ENCODE data around the gene KIF18B. TPM values are rescaled to one million over a fixed set of nuclear protein-coding genes. Genes with fewer than 3 reads are reported as not detected.

Gene KIF18B
- total and polyA plus RNA-seq, 2 donors (not counting 3 experiments of a cell fraction or from before 2014, with no cell fraction given), result 24.5 to 50.3 TPM

- TF ChIP-seq POLR2A (IDR thresholded peaks at IDR 0.05; ENCODE audit: low read depth, low read length) (no peak), EZH2 (IDR thresholded peaks at IDR 0.05; ENCODE audit: borderline replicate concordance, low read depth, low read length, severe bottlenecking) (no peak), CTCF (IDR thresholded peaks at IDR 0.05; ENCODE audit: extremely low read depth in 1 of 2, insufficient read depth in 1 of 2, low read depth in 1 of 2, low read length in 2 of 2) (no peak), FOS (IDR thresholded peaks at IDR 0.05; ENCODE audit: borderline replicate concordance, insufficient read depth, low read length) (no peak), MYC (IDR thresholded peaks at IDR 0.05; ENCODE audit: low read depth, low read length) (no peak), POLR2AphosphoS5 (IDR thresholded peaks at IDR 0.05; ENCODE audit: insufficient read depth, low read depth, low read length) (no peak), MAX (IDR thresholded peaks at IDR 0.05; ENCODE audit: insufficient read depth, insufficient read length) (no peak), GATA2 (IDR thresholded peaks at IDR 0.05; ENCODE audit: insufficient read depth, insufficient read length, low read depth, low read length) (no peak), JUN (IDR thresholded peaks at IDR 0.05; ENCODE audit: borderline replicate concordance, insufficient read depth, insufficient read length, low read depth) (no peak)
- intact Hi-C loops (cut with micrococcal nuclease), result no loop called here
- Histone ChIP-seq H3K9me3 (replicated peaks; ENCODE audit: control insufficient read depth, insufficient read depth, low read length) (no peaks in the 10 kb centered on the region), H3K27me3 (ENCODE audit: control insufficient read depth in 2 of 2, insufficient read depth in 2 of 2, low read length in 2 of 2) (no peaks in the 10 kb centered on the region), H3K9ac (replicated peaks; ENCODE audit: extremely low read depth, insufficient read depth, low read length) (no peak overlapping the region), H3K4me3 (replicated peaks in 1 of 3; ENCODE audit: insufficient read depth in 1 of 3, low read depth in 1 of 3, low read length in 3 of 3) (no peak overlapping the region), H3K9me1 (replicated peaks; ENCODE audit: control insufficient read depth, extremely low read depth, insufficient read depth, low read length) (no peaks in the 10 kb centered on the region), H3K79me2 (ENCODE audit: control insufficient read depth, insufficient read depth, low read length) (no peaks in the 10 kb centered on the region), H3K27ac (ENCODE audit: insufficient read depth, low read depth, low read length) (no peak overlapping the region), H2AFZ (ENCODE audit: low read depth, low read length) (no peak overlapping the region), H3K4me2 (ENCODE audit: insufficient read depth, low read length) (no peak overlapping the region), H3K36me3 (ENCODE audit: control insufficient read depth in 2 of 2, extremely low read depth in 1 of 2, insufficient read depth in 2 of 2, low read length in 2 of 2) (peaks cover 30 to 44% of the 10 kb centered on the region in 2 experiments), H3K4me1 (ENCODE audit: control insufficient read depth, extremely low read depth, insufficient read depth, low read length) (no peaks in the 10 kb centered on the region), H4K20me1 (replicated peaks; ENCODE audit: control insufficient read depth, extremely low read depth, insufficient read depth, low read length) (no peaks in the 10 kb centered on the region)
- no peak for DNase-seq (ENCODE audit: low read depth, low spot score)
- ChIA-PET CTCF (interaction anchor here (0.9 to 9.3 kb wide), 7 partner anchors 17 to 254 kb away, joined by 3 to 295 read pairs (median 3); partner anchors contain the start of genes ACBD4 and EFTUD2), POLR2A (no interaction called here)
- FAIRE-seq, result no peak
- dilution Hi-C loops (cut with MboI; ENCODE audit: extremely low pct_ligation_motif_present, low sequenced_read_pairs), result no loop called here
- BruUV-seq (replicated peaks), result no TSS peak
Measured at GRCh38 chr17:44881145-44881544, 66.4 kb downstream of the KIF18B start.

Data from endothelial cell of umbilical vein (primary cell).